ENCODE results near the gene COL6A1. TPM values are rescaled to one million over a fixed set of nuclear protein-coding genes. Genes with fewer than 3 reads are reported as not detected.

The COL6A1 gene
- total and polyA plus RNA-seq, 2 donors (not counting 3 experiments of a cell fraction or from before 2014, with no cell fraction given): 30.1 to 42.4 TPM

- H3K36me3 ChIP-seq (ENCODE audit: control insufficient read depth in 2 of 2, extremely low read depth in 1 of 2, insufficient read depth in 2 of 2, low read length in 2 of 2): no peaks in the 10 kb centered on the region
- BruUV-seq (replicated peaks): no TSS peak
- H3K79me2 ChIP-seq (ENCODE audit: control insufficient read depth, insufficient read depth, low read length): no peaks in the 10 kb centered on the region
- CTCF ChIA-PET: interaction anchor here (0.5 kb wide), 1 partner anchor 41 kb away, joined by 3 read pairs; no protein-coding TSS in a partner anchor
- no peaks in the 10 kb centered on the region for H4K20me1 ChIP-seq (replicated peaks; ENCODE audit: control insufficient read depth, extremely low read depth, insufficient read depth, low read length)
- DNase-seq (ENCODE audit: low read depth, low spot score) (no peak), FAIRE-seq (no peak)
- intact Hi-C loops (cut with micrococcal nuclease) (loop anchor here (1.0 kb wide), 1 partner anchor 7 kb away; no protein-coding TSS in a partner anchor), dilution Hi-C loops (cut with MboI; ENCODE audit: extremely low pct_ligation_motif_present, low sequenced_read_pairs) (no loop called here)
- H3K4me2 ChIP-seq (ENCODE audit: insufficient read depth, low read length): peak overlapping the region; percentile 94
- peak overlapping the region; percentile 78 for H2AFZ ChIP-seq (ENCODE audit: low read depth, low read length)
- H3K4me1 ChIP-seq (ENCODE audit: control insufficient read depth, extremely low read depth, insufficient read depth, low read length): peaks cover 9% of the 10 kb centered on the region
- no peaks in the 10 kb centered on the region for H3K9me1 ChIP-seq (replicated peaks; ENCODE audit: control insufficient read depth, extremely low read depth, insufficient read depth, low read length)
- peaks cover 0 to 4% of the 10 kb centered on the region in 2 experiments for H3K27me3 ChIP-seq (ENCODE audit: control insufficient read depth in 2 of 2, insufficient read depth in 2 of 2, low read length in 2 of 2)
- no peaks in the 10 kb centered on the region for H3K9me3 ChIP-seq (replicated peaks; ENCODE audit: control insufficient read depth, insufficient read depth, low read length)
- no peak overlapping the region for H3K9ac ChIP-seq (replicated peaks; ENCODE audit: extremely low read depth, insufficient read depth, low read length)
- TF ChIP-seq EZH2 (IDR thresholded peaks at IDR 0.05; ENCODE audit: borderline replicate concordance, low read depth, low read length, severe bottlenecking) (no peak), MYC (IDR thresholded peaks at IDR 0.05; ENCODE audit: low read depth, low read length) (no peak), FOS (IDR thresholded peaks at IDR 0.05; ENCODE audit: borderline replicate concordance, insufficient read depth, low read length) (no peak)
- H3K4me3 ChIP-seq (replicated peaks in 1 of 3; ENCODE audit: insufficient read depth in 1 of 3, low read depth in 1 of 3, low read length in 3 of 3): peak overlapping the region in 2 of 3 experiments; percentile 46 to 50
- POLR2A ChIA-PET: no interaction called here
- no peak overlapping the region for H3K27ac ChIP-seq (ENCODE audit: insufficient read depth, low read depth, low read length)
Measured at GRCh38 chr21:45980697-45981096, 873 bp upstream of the COL6A1 start.

GRCh38 chr21:45982092-45982757, 655 bp downstream of the COL6A1 start:
- POLR2A ChIA-PET: no interaction called here
- CTCF ChIA-PET: interaction anchor here (1.8 kb wide), 1 partner anchor 9 kb away, joined by 8 read pairs; no protein-coding TSS in a partner anchor
- no peaks in the 10 kb centered on the region for H4K20me1 ChIP-seq (replicated peaks; ENCODE audit: control insufficient read depth, extremely low read depth, insufficient read depth, low read length)
- BruUV-seq (replicated peaks): no TSS peak
- DNase-seq (ENCODE audit: low read depth, low spot score) (peak; percentile 10), FAIRE-seq (no peak)
- no peaks in the 10 kb centered on the region for H3K9me3 ChIP-seq (replicated peaks; ENCODE audit: control insufficient read depth, insufficient read depth, low read length)
- H3K9ac ChIP-seq (replicated peaks; ENCODE audit: extremely low read depth, insufficient read depth, low read length): peak overlapping the region; percentile 57
- dilution Hi-C loops (cut with MboI; ENCODE audit: extremely low pct_ligation_motif_present, low sequenced_read_pairs): no loop called here
- peaks cover 0 to 3% of the 10 kb centered on the region in 2 experiments for H3K27me3 ChIP-seq (ENCODE audit: control insufficient read depth in 2 of 2, insufficient read depth in 2 of 2, low read length in 2 of 2)
- peak overlapping the region; percentile 25 to 50 (median 47) for H3K4me3 ChIP-seq (replicated peaks in 1 of 3; ENCODE audit: insufficient read depth in 1 of 3, low read depth in 1 of 3, low read length in 3 of 3)
- H3K9me1 ChIP-seq (replicated peaks; ENCODE audit: control insufficient read depth, extremely low read depth, insufficient read depth, low read length): no peaks in the 10 kb centered on the region
- H3K4me2 ChIP-seq (ENCODE audit: insufficient read depth, low read length): peak overlapping the region; percentile 81
- no peaks in the 10 kb centered on the region for H3K36me3 ChIP-seq (ENCODE audit: control insufficient read depth in 2 of 2, extremely low read depth in 1 of 2, insufficient read depth in 2 of 2, low read length in 2 of 2)
- peaks cover 9% of the 10 kb centered on the region for H3K4me1 ChIP-seq (ENCODE audit: control insufficient read depth, extremely low read depth, insufficient read depth, low read length)
- TF ChIP-seq POLR2A (IDR thresholded peaks at IDR 0.05; ENCODE audit: low read depth, low read length): no peak
- no peak for TF ChIP-seq MAX (IDR thresholded peaks at IDR 0.05; ENCODE audit: insufficient read depth, insufficient read length)
- no peak for TF ChIP-seq POLR2AphosphoS5 (IDR thresholded peaks at IDR 0.05; ENCODE audit: insufficient read depth, low read depth, low read length)
- no peak for TF ChIP-seq JUN (IDR thresholded peaks at IDR 0.05; ENCODE audit: borderline replicate concordance, insufficient read depth, insufficient read length, low read depth)
- TF ChIP-seq GATA2 (IDR thresholded peaks at IDR 0.05; ENCODE audit: insufficient read depth, insufficient read length, low read depth, low read length): no peak
- no peak for TF ChIP-seq FOS (IDR thresholded peaks at IDR 0.05; ENCODE audit: borderline replicate concordance, insufficient read depth, low read length)
- TF ChIP-seq CTCF (IDR thresholded peaks at IDR 0.05; ENCODE audit: extremely low read depth in 1 of 2, insufficient read depth in 1 of 2, low read depth in 1 of 2, low read length in 2 of 2): no peak
- TF ChIP-seq EZH2 (IDR thresholded peaks at IDR 0.05; ENCODE audit: borderline replicate concordance, low read depth, low read length, severe bottlenecking): no peak
- no peak for TF ChIP-seq MYC (IDR thresholded peaks at IDR 0.05; ENCODE audit: low read depth, low read length)
- H3K27ac ChIP-seq (ENCODE audit: insufficient read depth, low read depth, low read length): no peak overlapping the region
- intact Hi-C loops (cut with micrococcal nuclease): no loop called here
- H3K79me2 ChIP-seq (ENCODE audit: control insufficient read depth, insufficient read depth, low read length): no peaks in the 10 kb centered on the region
- H2AFZ ChIP-seq (ENCODE audit: low read depth, low read length): peak overlapping the region; percentile 82

All from endothelial cell of umbilical vein (primary cell).